Measurements from ENCODE around the gene PRODH2. TPM values are rescaled to one million over a fixed set of nuclear protein-coding genes. Genes with fewer than 3 reads are reported as not detected.
"Not testable (repeated sequence)": the region's sequence is repeated elsewhere in the genome, so short reads cannot be mapped to it uniquely, and the experiment has no call there.

PRODH2 gene
- total RNA-seq, 2 donors from 2014 or later = not detected

- DNase-seq (ENCODE audit: low spot score) = no peak
- intact Hi-C loops (cut with DNase I) = no loop called here
These were observed 27.9 kb downstream of the PRODH2 start for GRCh38 chr19:35784503-35785338.

DNA sequence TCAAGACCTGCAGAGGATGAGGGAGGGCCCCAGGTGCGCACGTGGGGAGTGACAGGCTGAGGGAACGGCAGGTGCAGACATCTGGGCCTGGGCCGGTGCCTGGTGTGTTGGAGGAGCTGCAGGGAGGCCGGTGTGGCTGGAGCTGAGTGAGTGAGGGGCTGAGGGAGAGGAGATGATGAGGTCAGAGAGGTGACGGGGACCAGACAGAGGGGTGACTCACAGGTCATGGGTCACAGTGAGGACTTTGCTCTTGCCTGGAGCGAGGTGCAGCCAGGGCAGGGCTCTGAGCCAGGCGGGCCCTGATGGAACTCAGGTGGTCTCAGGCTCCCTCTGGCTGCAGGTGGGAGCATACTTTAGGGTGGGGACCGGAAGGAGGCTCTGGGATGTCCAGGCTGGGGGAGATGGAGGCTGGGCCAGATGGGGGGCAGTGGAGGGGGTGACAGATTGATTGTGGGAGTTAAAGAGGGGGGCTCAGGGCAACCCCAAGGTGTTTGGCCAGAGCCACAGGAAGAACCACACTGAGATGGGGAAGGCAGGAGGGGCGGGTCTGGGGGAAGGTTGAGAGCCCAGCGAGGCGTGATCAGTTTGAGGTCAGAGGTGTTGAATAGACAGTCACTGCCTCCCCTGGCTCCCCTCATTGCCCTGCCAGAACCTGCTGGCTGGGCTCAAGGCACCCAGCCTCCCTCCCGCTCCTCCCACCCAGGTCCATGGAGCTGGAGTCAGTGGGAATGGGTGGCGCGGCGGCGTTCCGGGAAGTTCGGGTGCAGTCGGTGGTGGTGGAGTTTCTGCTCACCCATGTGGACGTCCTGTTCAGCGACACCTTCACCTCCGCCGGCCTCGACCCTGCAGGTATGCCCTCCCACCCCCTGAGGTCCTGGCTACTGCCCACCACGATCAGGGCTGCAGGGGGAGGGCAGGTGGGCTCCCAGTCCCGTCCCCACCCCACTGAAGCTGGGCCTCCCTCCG lies 28.9 kb downstream of the PRODH2 start:
- no peak for DNase-seq (ENCODE audit: low spot score)
- intact Hi-C loops (cut with DNase I) = no loop called here

DNA sequence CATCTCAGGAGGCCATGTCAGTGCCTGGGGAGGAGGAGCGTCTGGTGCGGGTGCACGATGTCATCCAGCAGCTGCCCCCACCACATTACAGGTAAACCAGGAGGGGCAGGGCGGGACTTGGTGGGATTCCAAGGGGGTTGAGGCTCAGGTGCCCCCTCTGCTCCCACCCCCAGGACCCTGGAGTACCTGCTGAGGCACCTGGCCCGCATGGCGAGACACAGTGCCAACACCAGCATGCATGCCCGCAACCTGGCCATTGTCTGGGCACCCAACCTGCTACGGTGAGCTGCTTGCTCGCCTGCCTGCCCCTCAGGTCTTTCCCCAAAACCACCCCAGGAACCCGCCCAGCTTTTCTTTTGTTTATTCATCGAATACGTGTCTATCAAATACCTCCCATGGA lies 30.1 kb downstream of the PRODH2 start:
- intact Hi-C loops (cut with DNase I) = no loop called here
- DNase-seq (ENCODE audit: low spot score) = no peak

- no peak for DNase-seq (ENCODE audit: low spot score)
- intact Hi-C loops (cut with DNase I) = no loop called here
These were observed 31.0 kb downstream of the PRODH2 start for GRCh38 chr19:35781650-35782049.

DNA sequence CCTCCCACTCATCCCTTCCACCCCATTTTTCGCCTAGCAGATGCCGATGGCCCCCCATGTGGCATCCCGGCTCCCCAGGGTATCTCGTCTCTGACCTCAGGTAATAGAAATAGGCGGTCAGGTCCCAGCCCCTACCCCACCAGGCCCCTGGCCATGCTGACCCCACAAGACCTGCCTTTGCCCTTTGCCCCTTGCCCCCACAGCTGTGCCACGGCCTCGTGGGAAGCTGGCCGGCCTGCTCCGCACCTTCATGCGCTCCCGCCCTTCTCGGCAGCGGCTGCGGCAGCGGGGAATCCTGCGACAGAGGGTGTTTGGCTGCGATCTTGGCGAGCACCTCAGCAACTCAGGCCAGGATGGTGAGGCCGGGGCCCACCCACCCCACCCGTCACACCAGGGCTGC lies 31.9 kb downstream of the PRODH2 start:
- no peak for DNase-seq (ENCODE audit: low spot score)
- intact Hi-C loops (cut with DNase I) = no loop called here

DNA sequence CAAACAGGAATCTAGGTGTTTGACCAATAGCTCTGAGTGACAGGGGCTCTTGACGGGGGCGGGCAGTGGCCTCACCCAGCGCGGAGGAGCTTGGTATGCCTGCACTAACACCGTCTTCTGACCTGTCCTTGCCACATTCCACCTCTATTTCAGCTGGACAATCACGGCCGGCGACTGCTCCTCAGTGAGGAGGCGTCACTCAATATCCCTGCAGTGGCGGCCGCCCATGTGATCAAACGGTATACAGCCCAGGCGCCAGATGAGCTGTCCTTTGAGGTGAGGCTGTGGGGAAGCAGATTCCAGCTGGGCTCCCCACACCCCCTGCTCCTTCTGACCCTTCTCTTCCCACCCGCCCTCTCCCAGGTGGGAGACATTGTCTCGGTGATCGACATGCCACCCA lies 32.6 kb downstream of the PRODH2 start:
- DNase-seq (ENCODE audit: low spot score) = no peak
- intact Hi-C loops (cut with DNase I) = no loop called here

DNA sequence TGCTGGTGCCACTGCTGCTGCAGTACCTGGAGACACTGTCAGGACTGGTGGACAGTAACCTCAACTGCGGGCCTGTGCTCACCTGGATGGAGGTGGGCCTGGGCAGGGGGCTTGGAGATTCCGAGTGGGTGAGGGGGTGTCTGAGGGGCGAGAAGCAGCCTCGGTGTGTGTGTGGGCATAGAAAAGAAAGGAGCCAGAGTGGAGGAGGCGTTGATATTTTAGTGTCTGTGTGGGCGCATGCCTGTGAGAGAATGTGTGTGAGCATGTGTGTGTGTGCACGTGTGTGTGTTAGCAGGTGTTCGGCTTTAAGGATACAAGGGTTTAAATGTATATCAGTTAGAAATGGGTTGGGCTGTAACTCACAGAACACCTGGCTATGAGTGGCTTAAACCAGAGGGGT lies 33.6 kb downstream of the PRODH2 start:
- intact Hi-C loops (cut with DNase I) = no loop called here

GRCh38 chr19:35777961-35778360 lies 34.7 kb downstream of the PRODH2 start:
- intact Hi-C loops (cut with DNase I) = no loop called here
- DNase-seq (ENCODE audit: low spot score) = no peak

More for the DNA sequence above, 33.6 kb downstream of the PRODH2 start:
- no peak for DNase-seq (ENCODE audit: low spot score)

DNA sequence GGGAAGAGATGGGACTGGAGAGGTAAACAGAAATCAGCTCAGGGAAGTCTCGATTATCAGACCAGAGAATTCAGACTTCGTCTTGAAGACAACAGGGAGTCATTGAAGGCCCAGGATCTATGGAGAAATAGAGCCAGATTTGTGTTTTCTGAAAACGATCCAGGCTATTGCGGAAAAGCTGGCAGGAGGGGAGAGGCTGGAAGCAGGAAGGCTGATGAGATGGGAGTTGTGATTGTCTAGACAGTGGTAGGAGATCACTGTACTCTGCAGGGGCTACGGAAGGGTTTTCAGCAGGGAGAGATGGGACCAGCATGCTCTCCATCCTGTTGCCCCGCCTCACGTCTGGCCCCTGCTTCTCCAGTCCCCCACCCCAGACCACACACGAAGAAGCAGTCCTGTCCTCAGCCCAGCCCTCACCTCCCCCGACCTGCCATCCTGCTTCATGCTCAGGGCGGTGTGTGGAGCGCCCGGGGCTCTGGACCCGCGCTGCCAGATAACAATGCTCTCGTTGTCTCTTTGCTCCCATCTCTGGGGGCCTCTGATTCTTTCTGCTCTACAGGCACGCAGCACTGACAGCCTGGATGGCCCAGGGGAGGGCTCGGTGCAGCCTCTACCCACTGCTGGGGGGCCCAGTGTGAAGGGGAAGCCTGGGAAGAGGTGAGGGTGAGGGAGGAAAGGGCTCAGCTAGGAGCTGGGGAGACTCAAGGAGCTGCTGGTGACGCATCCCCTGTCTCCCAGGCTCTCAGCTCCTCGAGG lies 35.4 kb downstream of the PRODH2 start:
- intact Hi-C loops (cut with DNase I) = no loop called here
- no peak for DNase-seq (ENCODE audit: low spot score)

DNA sequence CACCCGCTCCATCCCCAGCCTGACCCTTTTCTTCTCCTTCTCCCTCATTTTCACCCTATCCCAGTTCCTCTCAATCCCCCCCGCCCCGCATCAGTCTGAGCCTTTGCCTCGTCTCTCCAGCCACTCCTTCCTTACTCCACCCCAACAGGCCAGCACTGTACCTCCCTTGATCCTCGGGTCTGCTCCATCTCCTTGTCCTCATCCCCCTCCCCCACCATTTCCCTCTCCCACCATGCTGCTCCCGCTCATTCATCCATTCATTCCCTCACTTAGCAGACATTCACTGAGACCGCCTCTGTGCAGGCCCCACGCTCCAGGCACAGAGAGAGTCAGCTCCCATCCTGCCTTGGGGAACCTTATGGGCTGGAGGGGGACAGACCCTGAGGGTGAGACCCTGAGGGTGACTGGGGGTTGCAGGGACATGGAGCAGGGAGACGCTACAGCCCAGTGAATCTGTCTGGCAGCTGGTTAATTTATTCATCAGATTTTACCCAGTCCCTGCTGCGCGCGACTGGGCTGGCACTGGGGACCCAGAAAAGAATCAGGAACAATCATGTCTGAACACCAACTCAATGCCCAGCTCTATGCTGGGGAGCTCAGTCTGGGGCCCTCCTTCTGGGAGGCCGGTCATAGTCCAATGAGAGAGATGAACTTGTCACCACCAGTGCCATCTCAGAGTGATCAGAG lies 36.4 kb downstream of the PRODH2 start:
- intact Hi-C loops (cut with DNase I) = no loop called here
- no peak for DNase-seq (ENCODE audit: low spot score)

- intact Hi-C loops (cut with DNase I) = no loop called here
- DNase-seq (ENCODE audit: low spot score) = peak; percentile 100
These were observed 37.1 kb downstream of the PRODH2 start, which contains the start of gene ARHGAP33 for GRCh38 chr19:35775298-35776101. ARHGAP33 (plus strand) TSS chr19:35775564; CDS start chr19:35775659, 95 bp downstream.

DNA sequence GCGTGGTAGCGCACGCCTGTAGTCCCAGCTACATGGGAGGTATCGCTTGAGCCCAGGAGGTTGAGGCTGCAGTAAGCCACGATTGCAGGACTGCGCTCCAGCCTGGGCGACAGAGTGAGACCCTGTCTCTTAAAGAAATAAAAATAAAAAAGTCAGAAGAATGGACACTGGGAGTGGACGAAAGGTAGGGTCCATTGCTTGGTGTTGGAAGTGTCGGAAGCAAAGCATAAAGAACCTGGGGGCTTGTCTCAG lies 37.7 kb downstream of the PRODH2 start:
- no peak for DNase-seq (ENCODE audit: low spot score)
- intact Hi-C loops (cut with DNase I) = no loop called here

GRCh38 chr19:35774274-35775045 lies 38.2 kb downstream of the PRODH2 start:
- intact Hi-C loops (cut with DNase I) = no loop called here
- DNase-seq (ENCODE audit: low spot score) = no peak

DNA sequence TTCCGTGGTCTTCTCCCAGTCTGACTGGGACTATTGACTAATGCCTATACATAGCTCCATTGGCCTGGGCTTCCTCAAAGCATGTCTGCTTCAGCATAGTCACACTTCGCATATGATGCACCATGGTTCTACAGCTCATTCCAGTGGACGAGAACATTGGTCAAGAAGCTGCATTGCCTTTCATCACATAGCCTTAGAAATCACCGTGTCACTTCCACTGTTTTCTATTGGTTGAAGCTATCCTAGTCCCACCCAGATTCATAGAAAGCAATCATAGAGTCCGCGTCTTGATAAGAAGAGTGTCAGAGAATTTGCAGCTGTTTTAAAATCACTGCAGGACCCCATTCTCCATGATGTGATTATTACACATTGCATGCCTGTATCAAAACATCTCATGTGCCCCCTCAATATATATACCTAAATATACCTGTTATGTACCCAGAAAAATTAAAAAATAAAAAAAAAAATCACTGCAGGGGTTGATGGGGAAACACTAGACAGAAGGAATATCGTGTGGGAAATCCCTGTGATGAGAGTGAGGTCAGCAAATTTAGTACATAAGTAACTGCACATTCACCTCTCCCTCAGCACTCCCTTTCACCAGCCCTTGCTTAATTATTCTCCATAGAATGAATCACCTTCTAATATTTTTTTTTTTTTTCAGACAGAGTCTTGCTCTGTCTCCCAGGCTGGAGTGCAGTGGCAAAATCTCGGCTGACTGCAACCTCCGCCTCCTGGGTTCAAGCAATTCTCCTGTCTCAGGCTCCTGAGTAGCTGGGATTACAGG lies 39.4 kb downstream of the PRODH2 start:
- intact Hi-C loops (cut with DNase I) = no loop called here
- no peak for DNase-seq (ENCODE audit: low spot score)

GRCh38 chr19:35772362-35772761 lies 40.3 kb downstream of the PRODH2 start:
- intact Hi-C loops (cut with DNase I) = not testable (repeated sequence)

DNA sequence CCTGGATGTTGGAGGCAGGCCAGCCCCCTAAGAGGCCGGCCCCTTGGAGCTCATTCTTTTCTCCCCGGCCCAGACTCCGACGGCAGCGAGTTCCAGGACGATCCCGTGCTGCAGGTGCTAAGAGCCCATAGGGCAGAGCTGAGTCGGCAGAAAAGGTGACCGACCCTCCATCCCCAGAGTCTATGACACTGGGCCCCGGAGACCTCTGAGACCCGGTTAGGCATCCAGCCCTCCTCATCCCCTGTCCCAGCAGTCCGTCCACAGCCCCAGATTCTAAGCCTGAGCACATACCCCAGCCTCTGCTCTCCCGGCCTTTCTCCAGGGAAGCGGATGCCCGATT lies 44.6 kb downstream of the PRODH2 start:
- DNase-seq (ENCODE audit: low spot score) = no peak
- intact Hi-C loops (cut with DNase I) = no loop called here

More at GRCh38 chr19:35772362-35772761, 40.3 kb downstream of the PRODH2 start:
- DNase-seq (ENCODE audit: low spot score) = not testable (repeated sequence)
